ENCODE results near the gene UBE2O.

- TF ChIP-seq CTCF (conservative IDR thresholded peaks at IDR 0.05) (no peak), ZFX (IDR thresholded peaks at IDR 0.05) (no peak)
These were observed 53.5 kb downstream of the UBE2O start for GRCh38 chr17:76399175-76400172.

Measured in C4-2B (cell line).